Measurements from ENCODE around the gene OBSCN.
A peak's percentile ranks its signal among the peaks of the same experiment; 100 is the strongest.
"Not testable (repeated sequence)": the region's sequence is repeated elsewhere in the genome, so short reads cannot be mapped to it uniquely, and the experiment has no call there.

Gene OBSCN

DNA sequence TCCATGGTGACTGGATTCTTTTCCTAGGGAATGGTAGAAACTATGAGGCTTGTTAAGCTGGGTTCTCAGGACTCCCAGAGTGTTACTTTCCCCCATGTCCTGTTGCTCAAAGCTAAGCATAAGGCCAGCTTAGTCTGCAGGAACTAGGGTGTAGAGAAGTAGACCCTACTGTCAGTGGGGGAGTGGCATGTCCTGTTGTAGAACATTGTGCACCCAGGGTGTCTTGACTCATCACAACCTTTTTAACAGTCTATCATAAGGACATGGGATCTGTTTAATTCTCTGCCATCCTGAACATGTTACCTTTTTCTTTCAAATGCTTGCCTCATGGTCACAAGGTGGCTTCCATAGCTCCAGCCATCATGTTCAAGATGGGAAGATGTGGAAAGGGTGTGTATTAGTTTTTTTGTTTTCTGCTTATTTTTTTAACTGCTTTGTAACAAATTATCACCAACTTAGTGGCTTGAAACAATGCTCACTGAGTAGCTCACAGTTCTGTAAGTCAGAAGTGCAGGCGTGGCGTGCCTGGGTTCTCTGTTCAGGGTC, 17.4 kb downstream of the OBSCN start:
- no peak overlapping the region for H3K4me3 ChIP-seq (ENCODE audit: low read length)
- DNase-seq (ENCODE audit: low read depth) = no peak
- TF ChIP-seq CTCF (conservative IDR thresholded peaks at IDR 0.05; ENCODE audit: low read depth, low read length) = no peak

- DNase-seq (ENCODE audit: low read depth) = no peak
- no peak for TF ChIP-seq CTCF (conservative IDR thresholded peaks at IDR 0.05; ENCODE audit: low read depth, low read length)
- H3K4me3 ChIP-seq (ENCODE audit: low read length) = no peak overlapping the region
These were observed 17.9 kb downstream of the OBSCN start for GRCh38 chr1:228225740-228226139.

GRCh38 chr1:228226141-228226874, 18.5 kb downstream of the OBSCN start:
- no peak for TF ChIP-seq CTCF (conservative IDR thresholded peaks at IDR 0.05; ENCODE audit: low read depth, low read length)
- H3K4me3 ChIP-seq (ENCODE audit: low read length) = no peak overlapping the region

GRCh38 chr1:228226956-228227791, 19.3 kb downstream of the OBSCN start:
- no peak overlapping the region for H3K4me3 ChIP-seq (ENCODE audit: low read length)
- peak; percentile 52 for TF ChIP-seq CTCF (conservative IDR thresholded peaks at IDR 0.05; ENCODE audit: low read depth, low read length)
- DNase-seq (ENCODE audit: low read depth) = no peak

More at GRCh38 chr1:228226141-228226874, 18.5 kb downstream of the OBSCN start:
- no peak for DNase-seq (ENCODE audit: low read depth)

DNA sequence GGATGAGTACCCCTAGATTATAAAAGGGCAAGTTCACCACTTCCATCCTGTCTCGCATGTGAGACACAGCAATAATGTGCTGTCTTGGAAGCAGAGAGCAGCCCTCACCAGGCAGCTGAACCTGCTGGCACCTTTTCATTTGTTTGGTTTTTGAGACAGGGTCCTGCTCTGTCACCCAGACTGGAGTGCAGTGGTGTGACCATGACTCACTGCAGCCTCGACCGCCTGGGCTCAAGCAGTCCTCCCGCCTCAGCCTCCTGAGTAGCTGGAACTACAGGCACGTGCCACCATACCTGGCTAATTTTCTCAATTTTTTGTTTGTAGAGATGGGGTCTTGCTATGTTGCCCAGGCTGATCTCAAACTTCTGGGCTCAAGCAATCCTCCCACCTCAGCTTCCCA, 20.3 kb downstream of the OBSCN start:
- not testable (repeated sequence) for H3K4me3 ChIP-seq (ENCODE audit: low read length); DNase-seq (ENCODE audit: low read depth)

GRCh38 chr1:228228601-228229074, 20.8 kb downstream of the OBSCN start:
- DNase-seq (ENCODE audit: low read depth) = peak; percentile 83
- no peak overlapping the region for H3K4me3 ChIP-seq (ENCODE audit: low read length)
- TF ChIP-seq CTCF (conservative IDR thresholded peaks at IDR 0.05; ENCODE audit: low read depth, low read length) = no peak

- DNase-seq (ENCODE audit: low read depth) = no peak
- H3K4me3 ChIP-seq (ENCODE audit: low read length) = no peak overlapping the region
- TF ChIP-seq CTCF (conservative IDR thresholded peaks at IDR 0.05; ENCODE audit: low read depth, low read length) = no peak
These were observed 23.3 kb downstream of the OBSCN start for GRCh38 chr1:228231189-228231588.

Data from retinal pigment epithelial cell (primary cell).